ENCODE measurements around the gene LPAR1. TPM values are rescaled to one million over a fixed set of nuclear protein-coding genes. Genes with fewer than 3 reads are reported as not detected.
"Not testable (repeated sequence)": the region's sequence is repeated elsewhere in the genome, so short reads cannot be mapped to it uniquely, and the experiment has no call there.

LPAR1 gene
- total and polyA plus RNA-seq, 9 donors, result 39.3 to 74.9 (median 51.8) TPM

DNA sequence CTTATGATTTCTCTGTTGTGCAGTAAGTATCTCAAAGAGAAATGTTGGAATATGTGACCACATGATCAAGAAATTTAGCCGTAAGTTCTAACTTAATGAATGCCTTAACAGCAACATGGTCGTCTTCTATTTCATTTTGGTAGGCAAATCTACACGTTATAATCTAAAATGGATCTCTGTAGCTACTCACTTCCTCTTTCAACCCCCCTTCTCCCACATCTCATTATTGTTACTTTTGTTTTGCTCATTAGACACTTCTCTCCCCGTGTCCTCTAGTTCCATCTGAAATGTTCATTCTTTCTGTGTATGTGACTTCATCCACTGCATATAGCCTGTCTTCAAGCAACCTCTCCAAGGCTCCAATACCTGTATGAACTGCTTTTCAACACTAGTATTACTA lies 27.1 kb upstream of the LPAR1 start:
- H3K27me3 ChIP-seq (ENCODE audit: control insufficient read depth, insufficient read depth, low read length), result no peaks in the 10 kb centered on the region
- no peak for DNase-seq
- no peaks in the 10 kb centered on the region for H3K9me3 ChIP-seq (replicated peaks; ENCODE audit: control insufficient read depth, low read depth, low read length)
- H3K27ac ChIP-seq (ENCODE audit: low read length), result peak overlapping the region; percentile 69
- H3K36me3 ChIP-seq (ENCODE audit: control insufficient read depth, insufficient read depth, low read length), result no peaks in the 10 kb centered on the region
- H3K4me3 ChIP-seq (ENCODE audit: low read length), result no peak overlapping the region
- WGBS (ENCODE audit: insufficient coverage), result 50% methylated on average over 1 of the region's 4 CpGs
- peaks cover 12% of the 10 kb centered on the region for H3K4me1 ChIP-seq (ENCODE audit: control insufficient read depth, insufficient read depth, low read length)

DNA sequence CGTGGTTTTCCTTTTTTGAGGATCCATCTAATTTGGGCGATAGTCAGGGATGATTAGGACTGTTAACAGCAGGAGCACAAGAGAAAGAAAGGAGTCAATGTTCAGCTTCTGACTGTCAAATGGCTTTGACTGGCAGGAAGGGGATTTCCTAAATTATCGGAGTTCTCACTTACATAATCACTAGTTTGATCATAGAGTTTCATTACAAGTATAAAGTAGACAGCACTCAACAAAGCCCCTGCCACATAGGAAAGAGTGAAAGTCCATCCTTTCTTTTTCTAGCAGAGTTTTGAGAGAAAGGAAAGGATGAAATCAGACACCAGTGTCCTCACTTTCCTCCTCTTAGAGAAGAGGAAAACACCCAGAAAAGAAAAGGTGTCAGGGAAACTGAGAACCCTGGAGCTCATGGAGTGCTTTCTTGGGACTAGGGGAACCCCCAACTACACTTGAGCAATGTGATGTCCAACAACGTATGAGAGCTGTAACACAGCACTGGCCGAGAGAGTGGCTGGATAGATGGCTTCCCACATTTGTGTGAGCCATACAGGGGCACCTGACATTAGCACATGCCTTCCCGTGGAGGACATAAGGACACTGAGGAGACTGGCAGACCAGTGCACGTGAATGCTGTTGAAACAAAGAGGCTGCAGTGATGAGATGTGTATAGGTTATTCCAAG lies 26.0 kb upstream of the LPAR1 start:
- Histone ChIP-seq H3K27me3 (ENCODE audit: control insufficient read depth, insufficient read depth, low read length) (no peaks in the 10 kb centered on the region), H3K27ac (ENCODE audit: low read length) (no peak overlapping the region), H3K9me3 (replicated peaks; ENCODE audit: control insufficient read depth, low read depth, low read length) (peaks cover 4% of the 10 kb centered on the region), H3K36me3 (ENCODE audit: control insufficient read depth, insufficient read depth, low read length) (no peaks in the 10 kb centered on the region), H3K4me3 (ENCODE audit: low read length) (no peak overlapping the region), H3K4me1 (ENCODE audit: control insufficient read depth, insufficient read depth, low read length) (peaks cover 12% of the 10 kb centered on the region)
- no peak for DNase-seq
- WGBS (ENCODE audit: insufficient coverage), result 91% methylated on average over 4 of the region's 7 CpGs

DNA sequence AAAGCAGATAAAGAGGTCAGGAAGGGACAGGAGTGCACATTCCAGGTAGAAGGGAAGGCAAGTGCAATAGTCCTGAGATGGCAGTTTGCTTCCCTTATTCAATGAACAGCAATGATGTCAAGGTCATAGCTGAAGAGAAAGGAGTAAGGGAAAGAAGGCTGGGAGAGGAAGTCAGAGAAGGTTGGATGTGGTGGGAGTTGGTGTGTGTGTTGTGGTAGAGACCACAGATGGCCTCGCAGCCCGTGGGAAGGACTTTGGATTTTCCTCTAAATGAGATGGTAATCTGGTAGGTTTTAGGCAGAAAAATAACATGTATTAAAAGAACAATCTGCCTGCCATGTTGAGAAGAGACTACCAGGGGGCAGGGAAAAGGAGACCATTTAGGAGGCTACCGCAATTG lies 25.1 kb upstream of the LPAR1 start:
- Histone ChIP-seq H3K27me3 (ENCODE audit: control insufficient read depth, insufficient read depth, low read length) (no peaks in the 10 kb centered on the region), H3K27ac (ENCODE audit: low read length) (no peak overlapping the region), H3K4me3 (ENCODE audit: low read length) (no peak overlapping the region), H3K36me3 (ENCODE audit: control insufficient read depth, insufficient read depth, low read length) (no peaks in the 10 kb centered on the region), H3K4me1 (ENCODE audit: control insufficient read depth, insufficient read depth, low read length) (peaks cover 8% of the 10 kb centered on the region), H3K9me3 (replicated peaks; ENCODE audit: control insufficient read depth, low read depth, low read length) (peaks cover 4% of the 10 kb centered on the region)
- 100% methylated on average over 3 of the region's 3 CpGs for WGBS (ENCODE audit: insufficient coverage)
- no peak for DNase-seq

DNA sequence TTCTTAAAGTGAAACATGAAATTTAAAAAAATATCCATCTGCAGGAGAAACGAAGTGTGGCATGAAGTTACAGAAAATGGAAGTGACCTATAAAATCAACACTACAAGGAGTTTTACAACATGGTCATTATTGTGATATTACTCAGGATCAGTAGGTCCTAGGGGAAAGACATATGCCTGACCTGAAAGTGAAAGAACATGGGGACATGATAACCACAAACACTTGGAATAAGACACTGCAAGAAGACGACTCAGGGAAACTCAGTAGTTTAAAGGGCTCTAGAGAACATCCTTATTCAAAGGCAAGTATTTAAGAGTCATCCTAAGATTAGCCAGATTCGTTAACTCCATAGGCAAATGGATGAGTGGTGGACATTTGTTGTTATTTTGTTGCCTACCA lies 19.9 kb upstream of the LPAR1 start:
- Histone ChIP-seq H3K4me1 (ENCODE audit: control insufficient read depth, insufficient read depth, low read length) (no peaks in the 10 kb centered on the region), H3K9me3 (replicated peaks; ENCODE audit: control insufficient read depth, low read depth, low read length) (peaks cover 4% of the 10 kb centered on the region), H3K27ac (ENCODE audit: low read length) (no peak overlapping the region), H3K4me3 (ENCODE audit: low read length) (no peak overlapping the region), H3K36me3 (ENCODE audit: control insufficient read depth, insufficient read depth, low read length) (no peaks in the 10 kb centered on the region), H3K27me3 (ENCODE audit: control insufficient read depth, insufficient read depth, low read length) (no peaks in the 10 kb centered on the region)
- no CpG with 5 or more reads among the region's 3 CpGs for WGBS (ENCODE audit: insufficient coverage)
- no peak for DNase-seq

DNA sequence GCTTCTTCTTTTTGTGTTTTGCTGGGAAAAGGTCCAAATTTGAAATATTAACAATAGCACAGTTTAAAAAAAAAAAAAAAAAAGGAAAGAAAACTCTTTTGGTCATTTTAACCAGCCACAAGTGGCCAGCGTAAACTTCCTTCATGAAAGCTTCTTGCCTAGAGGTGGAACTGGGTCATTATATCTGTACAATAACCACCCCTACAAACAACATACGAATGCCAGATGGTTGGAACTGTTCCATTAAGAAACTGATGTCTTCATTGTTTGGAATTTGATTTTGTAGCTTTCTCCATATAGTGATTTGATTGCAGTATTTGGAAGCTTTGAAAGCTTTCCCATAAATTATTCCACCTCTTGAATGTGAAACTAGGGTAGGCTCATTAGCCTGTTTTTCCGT lies 18.3 kb upstream of the LPAR1 start:
- Histone ChIP-seq H3K36me3 (ENCODE audit: control insufficient read depth, insufficient read depth, low read length) (no peaks in the 10 kb centered on the region), H3K27ac (ENCODE audit: low read length) (peak overlapping the region; percentile 76), H3K9me3 (replicated peaks; ENCODE audit: control insufficient read depth, low read depth, low read length) (peaks cover 4% of the 10 kb centered on the region), H3K4me1 (ENCODE audit: control insufficient read depth, insufficient read depth, low read length) (no peaks in the 10 kb centered on the region), H3K27me3 (ENCODE audit: control insufficient read depth, insufficient read depth, low read length) (no peaks in the 10 kb centered on the region), H3K4me3 (ENCODE audit: low read length) (no peak overlapping the region)
- no CpG with 5 or more reads among the region's 3 CpGs for WGBS (ENCODE audit: insufficient coverage)
- DNase-seq, result peak; percentile 89

DNA sequence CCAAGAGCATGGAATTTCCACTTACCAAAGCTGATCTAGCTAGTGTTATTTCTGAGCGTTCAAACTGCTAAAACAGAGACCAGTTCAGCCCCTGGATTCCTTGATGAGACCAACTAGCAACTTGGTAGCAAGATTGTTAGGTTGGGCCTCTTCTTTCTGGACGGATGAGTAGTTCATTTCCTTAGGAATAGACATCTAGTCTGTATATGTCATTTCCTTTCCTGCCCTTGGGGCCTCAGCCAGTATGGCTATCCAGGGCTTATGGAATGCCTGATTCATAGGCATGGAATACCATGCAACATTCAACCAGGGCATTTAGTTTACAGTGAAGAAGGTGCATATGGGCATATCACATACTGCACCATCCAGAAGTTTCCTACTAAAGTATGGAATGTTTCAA lies 14.5 kb upstream of the LPAR1 start:
- no CpG with 5 or more reads among the region's 2 CpGs for WGBS (ENCODE audit: insufficient coverage)
- Histone ChIP-seq H3K27ac (ENCODE audit: low read length) (no peak overlapping the region), H3K36me3 (ENCODE audit: control insufficient read depth, insufficient read depth, low read length) (no peaks in the 10 kb centered on the region), H3K4me3 (ENCODE audit: low read length) (no peak overlapping the region), H3K4me1 (ENCODE audit: control insufficient read depth, insufficient read depth, low read length) (no peaks in the 10 kb centered on the region), H3K9me3 (replicated peaks; ENCODE audit: control insufficient read depth, low read depth, low read length) (no peaks in the 10 kb centered on the region), H3K27me3 (ENCODE audit: control insufficient read depth, insufficient read depth, low read length) (no peaks in the 10 kb centered on the region)
- DNase-seq, result no peak

DNA sequence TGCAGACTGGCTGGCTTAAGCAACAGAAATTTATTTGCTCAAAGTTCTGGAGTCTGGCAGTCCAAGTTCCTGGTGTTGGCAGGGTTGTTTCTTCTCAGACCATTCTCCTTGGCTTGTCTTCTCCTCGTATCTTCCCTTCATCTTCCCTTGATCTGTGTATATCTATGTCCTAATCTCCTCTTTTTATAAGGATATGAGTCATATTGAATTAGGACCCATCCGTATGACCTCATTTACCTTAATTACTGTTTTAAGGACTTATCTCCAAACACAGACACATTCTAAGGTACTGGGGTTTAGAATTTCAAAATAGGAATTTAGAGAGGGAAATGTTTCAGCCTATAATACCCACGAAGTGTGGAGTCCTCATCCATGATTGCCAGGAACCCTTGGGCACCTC lies 13.1 kb upstream of the LPAR1 start:
- Histone ChIP-seq H3K27ac (ENCODE audit: low read length) (no peak overlapping the region), H3K4me1 (ENCODE audit: control insufficient read depth, insufficient read depth, low read length) (no peaks in the 10 kb centered on the region), H3K4me3 (ENCODE audit: low read length) (no peak overlapping the region), H3K36me3 (ENCODE audit: control insufficient read depth, insufficient read depth, low read length) (no peaks in the 10 kb centered on the region), H3K9me3 (replicated peaks; ENCODE audit: control insufficient read depth, low read depth, low read length) (no peaks in the 10 kb centered on the region), H3K27me3 (ENCODE audit: control insufficient read depth, insufficient read depth, low read length) (no peaks in the 10 kb centered on the region)
- WGBS (ENCODE audit: insufficient coverage), result no CpG with 5 or more reads among the region's 3 CpGs
- DNase-seq, result no peak

DNA sequence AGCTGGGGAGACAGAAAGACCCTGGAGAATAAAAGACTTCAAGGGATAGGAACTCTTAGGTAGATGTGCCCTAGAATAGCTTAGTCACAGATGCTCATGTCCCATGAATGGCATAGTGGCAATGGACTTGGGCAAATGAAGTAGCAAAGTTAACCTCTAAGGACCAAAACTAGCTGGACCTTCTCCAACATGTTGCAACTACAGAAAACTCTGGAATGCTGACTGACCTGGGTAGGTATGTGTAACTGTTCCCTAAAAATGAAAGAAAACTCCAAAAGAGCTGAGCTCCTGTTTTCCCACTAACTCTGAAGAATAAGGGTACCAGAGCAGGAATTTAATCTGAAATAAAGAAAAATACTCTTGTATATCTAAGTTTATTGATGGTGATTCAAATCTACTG lies 12.5 kb upstream of the LPAR1 start:
- no peaks in the 10 kb centered on the region for H3K36me3 ChIP-seq (ENCODE audit: control insufficient read depth, insufficient read depth, low read length)
- no peaks in the 10 kb centered on the region for H3K27me3 ChIP-seq (ENCODE audit: control insufficient read depth, insufficient read depth, low read length)
- H3K9me3 ChIP-seq (replicated peaks; ENCODE audit: control insufficient read depth, low read depth, low read length), result no peaks in the 10 kb centered on the region
- H3K4me3 ChIP-seq (ENCODE audit: low read length), result no peak overlapping the region
- H3K27ac ChIP-seq (ENCODE audit: low read length), result no peak overlapping the region
- no peak for DNase-seq
- H3K4me1 ChIP-seq (ENCODE audit: control insufficient read depth, insufficient read depth, low read length), result no peaks in the 10 kb centered on the region

DNA sequence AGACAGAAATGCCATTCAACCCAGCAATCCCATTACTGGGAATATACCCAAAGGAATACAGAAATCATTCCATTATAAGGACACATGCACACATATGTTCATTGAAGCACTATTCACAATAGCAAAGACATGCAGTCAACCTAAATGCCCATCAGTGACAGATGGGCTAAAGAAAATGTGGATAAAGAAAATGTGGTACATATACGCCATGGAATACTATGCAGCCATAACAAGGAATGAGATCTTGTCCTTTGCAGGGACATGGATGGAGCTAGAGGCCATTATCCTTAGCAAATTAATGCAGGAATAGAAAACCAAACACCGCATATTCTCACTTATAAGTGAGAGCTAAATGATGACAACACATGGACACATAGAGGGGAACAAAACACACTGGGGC lies 9.0 kb upstream of the LPAR1 start:
- not testable (repeated sequence) for H3K36me3 ChIP-seq (ENCODE audit: control insufficient read depth, insufficient read depth, low read length); H3K27me3 ChIP-seq (ENCODE audit: control insufficient read depth, insufficient read depth, low read length); H3K9me3 ChIP-seq (replicated peaks; ENCODE audit: control insufficient read depth, low read depth, low read length); H3K4me3 ChIP-seq (ENCODE audit: low read length); DNase-seq; H3K27ac ChIP-seq (ENCODE audit: low read length); H3K4me1 ChIP-seq (ENCODE audit: control insufficient read depth, insufficient read depth, low read length)
- no CpG with 5 or more reads among the region's 2 CpGs for WGBS (ENCODE audit: insufficient coverage)

DNA sequence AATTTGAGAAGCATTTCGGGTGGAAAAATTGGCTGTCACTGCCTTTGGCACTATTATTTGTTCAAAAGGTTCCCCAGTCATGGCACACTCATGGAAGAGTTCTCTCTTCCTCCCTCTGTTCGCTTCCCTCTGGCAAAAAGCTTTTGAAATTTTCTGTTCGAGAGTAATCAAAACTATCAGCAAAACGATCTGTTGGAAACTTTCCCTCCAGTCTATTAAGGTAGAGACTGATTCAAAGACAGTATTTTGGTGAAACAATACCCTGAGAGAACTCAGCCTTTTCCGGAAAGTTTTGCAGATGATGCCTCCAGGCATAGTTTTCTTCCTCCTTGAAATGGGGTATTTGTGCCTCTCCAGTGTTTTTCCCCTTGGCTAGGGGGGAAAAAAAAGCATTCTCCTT lies 3.6 kb upstream of the LPAR1 start:
- DNase-seq, result no peak

DNA sequence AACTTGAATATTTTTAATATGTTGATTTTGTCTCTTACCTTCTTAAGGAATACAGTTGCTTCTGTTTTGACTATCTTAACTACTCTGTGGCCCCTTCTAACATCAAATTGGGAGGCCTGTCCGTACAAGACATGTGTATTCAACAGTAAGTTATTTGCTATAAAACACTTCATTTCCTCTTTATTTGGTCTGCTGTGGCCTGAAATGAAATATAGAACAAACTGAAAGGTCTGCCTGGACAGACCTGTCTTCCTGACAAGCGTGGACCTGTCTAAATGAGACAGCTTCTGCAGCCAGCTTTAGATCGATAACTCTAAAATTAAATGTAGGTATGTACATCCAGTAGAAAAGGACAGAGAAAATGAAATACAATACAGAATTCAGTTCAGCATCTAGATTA lies 2.2 kb upstream of the LPAR1 start:
- Histone ChIP-seq H3K4me3 (ENCODE audit: low read length) (no peak overlapping the region), H3K36me3 (ENCODE audit: control insufficient read depth, insufficient read depth, low read length) (no peaks in the 10 kb centered on the region), H3K9me3 (replicated peaks; ENCODE audit: control insufficient read depth, low read depth, low read length) (peaks cover 2% of the 10 kb centered on the region), H3K27ac (ENCODE audit: low read length) (no peak overlapping the region), H3K4me1 (ENCODE audit: control insufficient read depth, insufficient read depth, low read length) (peaks cover 13% of the 10 kb centered on the region), H3K27me3 (ENCODE audit: control insufficient read depth, insufficient read depth, low read length) (peaks cover 7% of the 10 kb centered on the region)
- DNase-seq, result no peak
- no CpG with 5 or more reads among the region's 3 CpGs for WGBS (ENCODE audit: insufficient coverage)

More for the DNA sequence above, 3.6 kb upstream of the LPAR1 start:
- H3K9me3 ChIP-seq (replicated peaks; ENCODE audit: control insufficient read depth, low read depth, low read length), result peaks cover 2% of the 10 kb centered on the region
- peaks cover 4% of the 10 kb centered on the region for H3K27me3 ChIP-seq (ENCODE audit: control insufficient read depth, insufficient read depth, low read length)
- H3K27ac ChIP-seq (ENCODE audit: low read length), result no peak overlapping the region
- no peaks in the 10 kb centered on the region for H3K36me3 ChIP-seq (ENCODE audit: control insufficient read depth, insufficient read depth, low read length)
- H3K4me3 ChIP-seq (ENCODE audit: low read length), result no peak overlapping the region
- WGBS (ENCODE audit: insufficient coverage), result 80% methylated on average over 1 of the region's 5 CpGs
- H3K4me1 ChIP-seq (ENCODE audit: control insufficient read depth, insufficient read depth, low read length), result peaks cover 6% of the 10 kb centered on the region
